Peyer's patch (tissue), 4 donors: ENCODE data around the gene ZNF681.

ENCODE experiments used
- CTCF ChIP-seq, 6 experiments: fragments of 450-650 bp in 4 of 6; fragments of 200-600 bp in 2 of 6; sonication (generic) in 1 of 6; IDR thresholded peaks; one replicate each; pipeline ENCODE4 v1.5.1; 2017 to 2019; ENCODE audit warnings: antibody characterized with exemption in 6 of 6, mild to moderate bottlenecking in 3 of 6, moderate library complexity in 1 of 6
- POLR2A ChIP-seq, 2 donors: fragments of 450-650 bp; IDR thresholded peaks; one replicate each; pipeline ENCODE4 v1.5.1; 2017; ENCODE audit warnings: antibody characterized with exemption in 2 of 2, mild to moderate bottlenecking in 2 of 2, moderate library complexity in 2 of 2

GRCh38 chr19:23776507-23777205 lies 18.0 kb upstream of the ZNF681 start:
- TF ChIP-seq CTCF (IDR thresholded peaks at IDR 0.05) (no peak), POLR2A (IDR thresholded peaks at IDR 0.05) (no peak)
